Trophoblast cell (in vitro differentiated cells and primary cell): ENCODE data around the gene C1R.

Experiments used
- DNase-seq, 2 donors: peaks; one replicate each; pipeline ENCODE4 v3.0.0-alpha.2; 2016
- H2AFZ ChIP-seq: 2 replicates; pipeline ENCODE4 v1.6.1; 2013; ENCODE audit warnings: low read length, moderate library complexity, mild to moderate bottlenecking; ENCODE audit not compliant: insufficient read depth, poor library complexity
- H2AK5ac ChIP-seq: 2 replicates; pipeline ENCODE4 v1.6.1; 2013; ENCODE audit warnings: mild to moderate bottlenecking, low read length
- H2BK120ac ChIP-seq: 2 replicates; pipeline ENCODE4 v1.6.1; 2013; ENCODE audit warnings: low read length, mild to moderate bottlenecking, moderate library complexity; ENCODE audit not compliant: insufficient read depth, poor library complexity
- H2BK12ac ChIP-seq: 2 replicates; pipeline ENCODE4 v1.6.1; 2013; ENCODE audit warnings: mild to moderate bottlenecking, low read length, moderate library complexity
- H2BK5ac ChIP-seq: 2 replicates; pipeline ENCODE4 v1.6.1; 2013; ENCODE audit warnings: low read length, low read depth, moderate library complexity, mild to moderate bottlenecking; ENCODE audit not compliant: poor library complexity
- H3K14ac ChIP-seq: 2 replicates; pipeline ENCODE4 v1.6.1; 2013; ENCODE audit warnings: mild to moderate bottlenecking, low read length
- H3K18ac ChIP-seq: 2 replicates; pipeline ENCODE4 v1.6.1; 2013; ENCODE audit warnings: mild to moderate bottlenecking, low read length
- H3K23ac ChIP-seq: 2 replicates; pipeline ENCODE4 v1.6.1; 2013; ENCODE audit warnings: low read length
- H3K27ac ChIP-seq: 2 replicates; pipeline ENCODE4 v1.5.1; 2013; ENCODE audit warnings: low read depth, mild to moderate bottlenecking, inconsistent platforms, low read length, moderate library complexity
- H3K27me3 ChIP-seq: 2 replicates; pipeline ENCODE4 v1.6.1; 2013; ENCODE audit warnings: inconsistent platforms, mild to moderate bottlenecking, low read length, moderate library complexity; ENCODE audit not compliant: insufficient read depth
- H3K36me3 ChIP-seq, 2 experiments: 1 replicate in 1 of 2; 2 replicates in 1 of 2; pipeline ENCODE4 v1.6.1; 2013; ENCODE audit warnings: low read length in 2 of 2, mild to moderate bottlenecking in 2 of 2, moderate library complexity in 1 of 2; ENCODE audit not compliant: insufficient read depth in 2 of 2, control insufficient read depth in 1 of 2
- H3K4ac ChIP-seq: 2 replicates; pipeline ENCODE4 v1.6.1; 2013; ENCODE audit warnings: low read depth, mild to moderate bottlenecking, low read length, moderate library complexity
- H3K4me1 ChIP-seq, 2 experiments: 1 replicate in 1 of 2; 2 replicates in 1 of 2; pipeline ENCODE4 v1.6.1; 2013; ENCODE audit warnings: low read length in 2 of 2, mild to moderate bottlenecking in 2 of 2, moderate library complexity in 1 of 2; ENCODE audit not compliant: insufficient read depth in 2 of 2, control insufficient read depth in 1 of 2
- H3K4me2 ChIP-seq: 2 replicates; pipeline ENCODE4 v1.6.1; 2013; ENCODE audit warnings: inconsistent platforms, mild to moderate bottlenecking, low read length, moderate library complexity
- H3K4me3 ChIP-seq: 2 replicates; pipeline ENCODE4 v1.5.1; 2013; ENCODE audit warnings: mild to moderate bottlenecking, low read depth, low read length, inconsistent platforms
- H3K79me1 ChIP-seq: one replicate; pipeline ENCODE4 v1.6.1; 2013; ENCODE audit warnings: low read length
- H3K79me2 ChIP-seq: 2 replicates; pipeline ENCODE4 v1.6.1; 2013; ENCODE audit warnings: low read length, mild to moderate bottlenecking; ENCODE audit not compliant: control insufficient read depth, insufficient read depth, poor library complexity
- H3K9ac ChIP-seq: 2 replicates; pipeline ENCODE4 v1.6.1; 2013; ENCODE audit warnings: mild to moderate bottlenecking, low read length
- H3K9me3 ChIP-seq: 2 replicates; pipeline ENCODE4 v1.6.1; 2013; ENCODE audit warnings: low read depth, mild to moderate bottlenecking, control low read depth, inconsistent platforms, low read length; ENCODE audit not compliant: insufficient read depth
- H4K12ac ChIP-seq: 2 replicates; pipeline ENCODE4 v1.6.1; 2013; ENCODE audit warnings: low read depth, mild to moderate bottlenecking, low read length, moderate library complexity
- H4K8ac ChIP-seq: 2 replicates; pipeline ENCODE4 v1.6.1; 2013; ENCODE audit warnings: low read depth, mild to moderate bottlenecking, low read length, moderate library complexity
- H4K91ac ChIP-seq: one replicate; pipeline ENCODE4 v1.6.1; 2013; ENCODE audit warnings: low read depth, mild to moderate bottlenecking, low read length, moderate library complexity
- WGBS: extraction: QIAGEN DNeasy Blood & Tissue Kit; methylation state at CpG from one replicate; pipeline ENCODE4 v1.1.7; 2013; ENCODE audit warnings: missing lambda C conversion rate; ENCODE audit not compliant: insufficient read length, insufficient coverage; ENCODE audit errors: extremely low coverage; 5-methylcytosine and 5-hydroxymethylcytosine counted together

The C1R gene

DNA sequence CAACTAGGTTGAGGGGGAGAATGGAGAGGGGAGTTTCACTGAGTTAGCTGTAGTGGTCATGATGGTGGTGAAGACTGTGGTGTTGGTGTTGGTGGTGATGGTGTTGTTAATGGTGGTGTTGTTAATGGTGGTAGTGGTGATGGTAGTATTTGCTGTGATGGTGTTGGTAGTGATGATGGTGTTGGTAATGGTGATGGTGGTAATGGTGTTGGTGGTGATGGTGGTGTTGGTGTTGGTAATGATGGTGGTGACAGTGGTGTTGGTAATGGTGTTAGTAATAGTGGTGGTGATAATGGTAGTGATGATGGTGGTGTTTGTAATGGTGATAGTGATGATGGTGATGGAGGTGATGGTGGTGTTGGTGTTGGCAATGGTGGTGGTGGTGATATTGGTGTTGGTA is 9.1 kb downstream of the C1R start:
- no peaks in the 10 kb centered on the region for H3K79me1 ChIP-seq
- H3K27ac ChIP-seq: no peak overlapping the region
- H3K4me2 ChIP-seq: no peak overlapping the region
- H3K4me1 ChIP-seq: peaks cover 2 to 5% of the 10 kb centered on the region in 2 experiments
- no peak overlapping the region for H4K12ac ChIP-seq
- H2AK5ac ChIP-seq: no peak overlapping the region
- H3K27me3 ChIP-seq: no peaks in the 10 kb centered on the region
- H3K23ac ChIP-seq: peak overlapping the region; percentile 28
- no peak overlapping the region for H3K4ac ChIP-seq
- H2BK12ac ChIP-seq: no peak overlapping the region
- peak overlapping the region; percentile 45 for H3K4me3 ChIP-seq
- no peak for DNase-seq
- H3K14ac ChIP-seq: no peak overlapping the region
- no peak overlapping the region for H4K91ac ChIP-seq
- H4K8ac ChIP-seq: no peak overlapping the region
- peaks cover 2% of the 10 kb centered on the region for H3K9me3 ChIP-seq
- no peaks in the 10 kb centered on the region for H3K36me3 ChIP-seq
- H3K79me2 ChIP-seq: no peaks in the 10 kb centered on the region
- no peak overlapping the region for H3K18ac ChIP-seq
- H2BK5ac ChIP-seq: no peak overlapping the region
- no peak overlapping the region for H2BK120ac ChIP-seq
- no peak overlapping the region for H3K9ac ChIP-seq
- H2AFZ ChIP-seq: no peak overlapping the region

DNA sequence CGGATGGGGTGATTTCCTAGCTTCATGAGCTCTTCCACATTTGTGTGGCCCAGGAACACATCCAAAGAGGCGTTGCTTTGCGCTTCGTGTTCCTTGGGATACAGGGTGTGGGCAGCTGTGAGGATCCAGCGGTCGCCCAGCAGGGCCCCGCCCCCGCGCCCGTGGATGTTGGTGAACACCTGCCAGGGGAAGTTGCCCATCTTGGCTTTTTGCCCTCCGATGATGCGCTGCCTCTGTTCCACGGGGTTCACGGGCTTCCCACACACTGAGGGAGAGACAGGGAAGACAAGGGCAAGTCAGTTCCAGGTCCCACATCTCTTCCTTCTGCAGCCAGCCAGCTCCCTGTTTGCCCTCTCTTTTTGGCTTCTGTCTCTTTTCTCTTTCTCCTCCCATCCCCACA is 11.2 kb downstream of the C1R start:
- Histone ChIP-seq H3K36me3 (no peaks in the 10 kb centered on the region), H3K23ac (no peak overlapping the region), H3K27ac (no peak overlapping the region), H4K8ac (no peak overlapping the region), H2BK5ac (no peak overlapping the region), H4K12ac (no peak overlapping the region), H3K27me3 (no peaks in the 10 kb centered on the region), H3K79me1 (no peaks in the 10 kb centered on the region), H2AK5ac (no peak overlapping the region), H3K4me1 (peaks cover 2 to 5% of the 10 kb centered on the region in 2 experiments), H3K9ac (no peak overlapping the region), H3K4me3 (no peak overlapping the region), H2BK12ac (no peak overlapping the region), H3K4me2 (no peak overlapping the region), H2BK120ac (no peak overlapping the region), H3K9me3 (peaks cover 2% of the 10 kb centered on the region), H2AFZ (no peak overlapping the region), H3K4ac (no peak overlapping the region), H3K18ac (no peak overlapping the region), H3K79me2 (no peaks in the 10 kb centered on the region), H3K14ac (no peak overlapping the region), H4K91ac (no peak overlapping the region)
- WGBS: no CpG with 5 or more reads among the region's 14 CpGs
- DNase-seq: no peak

DNA sequence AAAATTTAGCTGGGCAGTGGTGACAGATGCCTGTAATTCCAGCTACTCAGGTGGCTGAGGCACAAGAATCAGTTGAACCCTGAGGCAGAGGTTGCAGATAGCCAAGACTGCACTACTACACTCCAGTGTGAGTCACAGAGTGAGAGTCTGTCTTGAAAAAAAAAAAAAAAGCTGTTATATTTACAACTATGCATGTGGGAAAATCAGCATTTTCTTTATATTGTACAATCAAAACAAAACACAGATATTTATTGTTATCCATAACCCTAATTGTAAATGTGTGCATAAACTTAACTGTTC is 12.5 kb downstream of the C1R start:
- H3K9ac ChIP-seq: no peak overlapping the region
- no peak overlapping the region for H4K12ac ChIP-seq
- peaks cover 2 to 5% of the 10 kb centered on the region in 2 experiments for H3K4me1 ChIP-seq
- DNase-seq: peak; percentile 84 to 94
- no peak overlapping the region for H2AFZ ChIP-seq
- H3K27ac ChIP-seq: peak overlapping the region; percentile 71
- no peak overlapping the region for H2AK5ac ChIP-seq
- H3K27me3 ChIP-seq: no peaks in the 10 kb centered on the region
- H3K9me3 ChIP-seq: peaks cover 2% of the 10 kb centered on the region
- no peak overlapping the region for H4K91ac ChIP-seq
- H3K79me1 ChIP-seq: no peaks in the 10 kb centered on the region
- H3K4ac ChIP-seq: no peak overlapping the region
- H3K4me2 ChIP-seq: peak overlapping the region; percentile 32
- H3K4me3 ChIP-seq: no peak overlapping the region
- H3K79me2 ChIP-seq: no peaks in the 10 kb centered on the region
- H2BK5ac ChIP-seq: no peak overlapping the region
- H3K36me3 ChIP-seq: no peaks in the 10 kb centered on the region
- H4K8ac ChIP-seq: no peak overlapping the region
- H3K18ac ChIP-seq: no peak overlapping the region
- no peak overlapping the region for H3K14ac ChIP-seq
- no peak overlapping the region for H3K23ac ChIP-seq
- no peak overlapping the region for H2BK12ac ChIP-seq
- no peak overlapping the region for H2BK120ac ChIP-seq

DNA sequence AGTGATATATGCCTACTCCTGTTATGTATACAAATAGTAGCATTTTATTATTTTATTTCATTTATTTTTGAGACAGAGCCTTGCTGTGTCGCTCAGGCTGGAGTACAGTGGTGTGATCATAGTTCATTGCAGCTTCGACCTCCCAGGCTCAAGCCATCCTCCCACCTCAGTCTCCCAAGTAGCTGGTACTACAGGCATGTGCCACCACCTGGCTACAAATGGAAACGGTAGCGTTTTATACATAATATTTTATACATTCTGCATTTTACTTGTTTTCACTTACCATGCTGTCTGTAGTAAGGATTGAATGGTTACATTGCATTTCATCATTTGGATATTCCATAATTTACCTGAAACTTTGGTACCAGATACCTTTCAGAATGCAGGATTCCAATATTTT is 14.1 kb downstream of the C1R start:
- Histone ChIP-seq H3K14ac (no peak overlapping the region), H2BK120ac (no peak overlapping the region), H4K8ac (no peak overlapping the region), H3K9me3 (no peaks in the 10 kb centered on the region), H4K91ac (no peak overlapping the region), H3K18ac (no peak overlapping the region), H4K12ac (no peak overlapping the region), H3K27me3 (no peaks in the 10 kb centered on the region), H3K79me2 (no peaks in the 10 kb centered on the region), H3K4me1 (peaks cover 2 to 5% of the 10 kb centered on the region in 2 experiments), H2BK12ac (no peak overlapping the region), H3K4me3 (no peak overlapping the region), H2AK5ac (no peak overlapping the region), H3K4me2 (no peak overlapping the region), H2BK5ac (no peak overlapping the region), H3K79me1 (no peaks in the 10 kb centered on the region), H3K36me3 (no peaks in the 10 kb centered on the region), H2AFZ (no peak overlapping the region), H3K9ac (no peak overlapping the region), H3K27ac (no peak overlapping the region), H3K4ac (no peak overlapping the region), H3K23ac (no peak overlapping the region)
- WGBS: no CpG with 5 or more reads among the region's 4 CpGs
- DNase-seq: no peak

DNA sequence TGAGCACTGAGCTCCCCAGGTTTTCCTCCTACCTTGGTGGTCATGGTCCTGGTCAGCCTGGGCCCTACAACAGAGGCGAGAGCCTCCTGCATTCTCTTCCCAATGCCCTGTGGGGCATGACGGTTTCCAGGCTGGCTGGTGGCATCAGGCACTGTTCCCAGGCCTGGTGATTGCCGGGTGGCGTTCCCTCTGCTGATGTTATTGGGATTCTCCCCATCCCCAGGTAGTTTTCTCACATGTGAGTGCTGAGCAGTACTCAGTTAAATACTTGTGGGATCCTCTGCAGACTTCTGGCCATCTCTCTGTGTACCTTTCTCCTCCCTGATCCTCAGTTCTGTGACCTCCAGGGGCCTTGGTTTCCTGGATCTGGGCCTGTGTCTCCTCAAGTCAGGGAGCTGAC is 15.8 kb downstream of the C1R start:
- H3K18ac ChIP-seq: no peak overlapping the region
- H3K23ac ChIP-seq: no peak overlapping the region
- H2BK12ac ChIP-seq: no peak overlapping the region
- no peak overlapping the region for H2BK5ac ChIP-seq
- no peak overlapping the region for H3K9ac ChIP-seq
- no peak overlapping the region for H3K4ac ChIP-seq
- no peak overlapping the region for H3K14ac ChIP-seq
- no peak overlapping the region for H2BK120ac ChIP-seq
- no peaks in the 10 kb centered on the region for H3K79me1 ChIP-seq
- H4K8ac ChIP-seq: no peak overlapping the region
- no peaks in the 10 kb centered on the region for H3K9me3 ChIP-seq
- no peak for DNase-seq
- H3K4me1 ChIP-seq: peaks cover 2 to 5% of the 10 kb centered on the region in 2 experiments
- no peaks in the 10 kb centered on the region for H3K27me3 ChIP-seq
- no peak overlapping the region for H3K27ac ChIP-seq
- H2AFZ ChIP-seq: no peak overlapping the region
- WGBS: no CpG with 5 or more reads among the region's 4 CpGs
- H3K4me2 ChIP-seq: no peak overlapping the region
- no peaks in the 10 kb centered on the region for H3K79me2 ChIP-seq
- H4K12ac ChIP-seq: no peak overlapping the region
- H4K91ac ChIP-seq: no peak overlapping the region
- H2AK5ac ChIP-seq: no peak overlapping the region
- H3K4me3 ChIP-seq: no peak overlapping the region
- H3K36me3 ChIP-seq: no peaks in the 10 kb centered on the region
